Right atrium auricular region (tissue), 2 donors: ENCODE results near the gene TMPRSS3. TPM values are rescaled to one million over a fixed set of nuclear protein-coding genes. Genes with fewer than 3 reads are reported as not detected.

ENCODE experiments used
- DNase-seq: peaks from one replicate; pipeline ENCODE4 v3.0.0-alpha.2; 2019; ENCODE audit warnings: low spot score
- H3K27ac ChIP-seq, 2 donors: fragments of 200-600 bp; sonication (generic); 1 replicate in 1 of 2; 2 replicates in 1 of 2; pipeline ENCODE4 v1.5.1; 2016 to 2019
- H3K27me3 ChIP-seq, 2 donors: fragments of 200-600 bp; sonication (generic); one replicate each; pipeline versions ENCODE4 v1.5.1 to v1.6.0; 2017 to 2019
- H3K36me3 ChIP-seq: fragments of 200-600 bp; sonication (generic); one replicate; pipeline ENCODE4 v1.5.1; 2016
- H3K4me1 ChIP-seq, 2 donors: fragments of 200-600 bp; sonication (generic); one replicate each; pipeline versions ENCODE4 v1.5.1 to v1.6.0; 2017 to 2019
- H3K4me3 ChIP-seq, 2 donors: fragments of 200-600 bp; sonication (generic); 1 replicate in 1 of 2; 2 replicates in 1 of 2; pipeline ENCODE4 v1.5.1; 2017 to 2019; ENCODE audit warnings: mild to moderate bottlenecking in 1 of 2, moderate library complexity in 1 of 2
- H3K9me3 ChIP-seq, 2 donors: fragments of 200-600 bp; sonication (generic); one replicate each; pipeline ENCODE4 v1.5.1; 2019
- total RNA-seq, 2 donors: library from RNA; depleted of rRNA; stranded (reverse); fragments of >200 nt; gene quantifications; one replicate each; pipeline ENCODE4 v1.1.0, GENCODE V29; 2016
- TF ChIP-seq, protein P1 (sequence below), 2 donors: fragments of 200-600 bp; sonication (generic); IDR thresholded peaks; one replicate each; pipeline ENCODE4 v1.5.1; 2019; ENCODE audit warnings: antibody characterized with exemption in 2 of 2

The TMPRSS3 gene
- total RNA-seq, 2 donors from 2014 or later = 1.1 to 2.4 TPM

- no peak for DNase-seq
- H3K27ac ChIP-seq = no peak overlapping the region
- no peaks in the 10 kb centered on the region for H3K9me3 ChIP-seq
- TF ChIP-seq, protein P1, sequence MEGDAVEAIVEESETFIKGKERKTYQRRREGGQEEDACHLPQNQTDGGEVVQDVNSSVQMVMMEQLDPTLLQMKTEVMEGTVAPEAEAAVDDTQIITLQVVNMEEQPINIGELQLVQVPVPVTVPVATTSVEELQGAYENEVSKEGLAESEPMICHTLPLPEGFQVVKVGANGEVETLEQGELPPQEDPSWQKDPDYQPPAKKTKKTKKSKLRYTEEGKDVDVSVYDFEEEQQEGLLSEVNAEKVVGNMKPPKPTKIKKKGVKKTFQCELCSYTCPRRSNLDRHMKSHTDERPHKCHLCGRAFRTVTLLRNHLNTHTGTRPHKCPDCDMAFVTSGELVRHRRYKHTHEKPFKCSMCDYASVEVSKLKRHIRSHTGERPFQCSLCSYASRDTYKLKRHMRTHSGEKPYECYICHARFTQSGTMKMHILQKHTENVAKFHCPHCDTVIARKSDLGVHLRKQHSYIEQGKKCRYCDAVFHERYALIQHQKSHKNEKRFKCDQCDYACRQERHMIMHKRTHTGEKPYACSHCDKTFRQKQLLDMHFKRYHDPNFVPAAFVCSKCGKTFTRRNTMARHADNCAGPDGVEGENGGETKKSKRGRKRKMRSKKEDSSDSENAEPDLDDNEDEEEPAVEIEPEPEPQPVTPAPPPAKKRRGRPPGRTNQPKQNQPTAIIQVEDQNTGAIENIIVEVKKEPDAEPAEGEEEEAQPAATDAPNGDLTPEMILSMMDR (IDR thresholded peaks at IDR 0.05) = no peak
- H3K27me3 ChIP-seq = no peaks in the 10 kb centered on the region
- H3K4me1 ChIP-seq = no peaks in the 10 kb centered on the region
- no peaks in the 10 kb centered on the region for H3K36me3 ChIP-seq
- H3K4me3 ChIP-seq = no peak overlapping the region
Observed at GRCh38 chr21:42389449-42389835, 6.4 kb downstream of the TMPRSS3 start.

DNA sequence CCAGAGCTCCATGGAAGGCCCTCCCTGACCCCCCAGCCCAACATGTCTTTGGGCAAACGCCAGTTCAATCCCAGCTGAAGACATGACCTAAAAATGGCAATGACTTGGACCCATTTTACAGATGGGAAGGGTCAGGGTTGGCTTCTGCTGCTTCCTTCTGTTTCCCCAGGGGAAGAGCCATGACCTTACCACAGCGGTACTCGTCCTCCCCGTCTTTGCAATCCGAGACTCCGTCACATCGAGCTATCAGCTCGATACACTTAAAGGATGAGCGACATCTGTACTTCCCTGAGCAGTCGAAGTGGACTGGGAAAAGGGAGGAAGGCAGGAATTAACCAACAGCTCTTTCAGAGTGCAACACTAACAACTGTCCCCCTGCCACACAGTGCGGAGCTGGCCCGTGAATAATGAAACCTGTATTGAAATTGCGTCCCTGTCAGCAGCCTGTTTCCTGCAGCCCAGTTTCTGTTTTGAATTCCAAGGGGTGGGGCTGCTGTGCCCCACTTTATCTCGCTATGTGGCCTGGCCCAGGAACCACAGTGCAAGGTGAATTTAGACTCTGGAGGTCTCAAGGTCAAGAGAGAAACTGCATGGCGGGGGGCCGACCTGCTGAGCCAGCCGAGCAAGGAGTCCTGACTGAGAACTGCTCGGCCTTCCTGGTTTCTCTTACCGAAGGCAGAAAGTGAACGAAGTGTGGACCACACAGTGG, 7.0 kb downstream of the TMPRSS3 start:
- Histone ChIP-seq H3K4me1 (no peaks in the 10 kb centered on the region), H3K9me3 (no peaks in the 10 kb centered on the region), H3K27me3 (no peaks in the 10 kb centered on the region), H3K4me3 (no peak overlapping the region), H3K27ac (no peak overlapping the region), H3K36me3 (no peaks in the 10 kb centered on the region)
- DNase-seq = no peak
- TF ChIP-seq, protein P1 (IDR thresholded peaks at IDR 0.05) = no peak

DNA sequence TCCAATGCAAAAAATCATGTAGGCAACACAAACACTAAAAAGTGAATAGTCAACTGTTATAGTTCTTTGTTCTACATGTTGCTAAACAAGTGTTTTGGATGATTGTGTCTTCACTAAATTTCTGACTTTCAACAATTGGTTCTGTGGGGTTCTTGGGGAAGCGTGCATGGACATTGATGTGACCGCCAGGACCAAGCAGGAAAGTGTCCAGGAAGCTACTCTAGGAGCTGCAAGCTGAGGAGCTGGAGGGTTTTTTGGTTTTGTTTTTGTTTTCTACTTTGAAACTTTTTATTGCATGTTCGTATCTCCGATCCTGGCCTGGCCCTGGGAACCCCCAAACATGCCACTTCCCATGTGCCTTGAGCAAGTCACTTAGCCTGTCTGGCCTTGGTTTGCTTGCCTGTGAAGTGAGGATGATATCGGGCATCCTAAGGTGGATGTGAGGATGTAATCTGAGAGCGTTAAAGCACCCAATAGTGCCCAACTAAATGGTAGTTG, 8.0 kb downstream of the TMPRSS3 start:
- TF ChIP-seq, protein P1 (IDR thresholded peaks at IDR 0.05) = no peak
- no peak for DNase-seq
- no peak overlapping the region for H3K27ac ChIP-seq
- no peaks in the 10 kb centered on the region for H3K36me3 ChIP-seq
- H3K27me3 ChIP-seq = no peaks in the 10 kb centered on the region
- no peak overlapping the region for H3K4me3 ChIP-seq
- H3K4me1 ChIP-seq = no peaks in the 10 kb centered on the region
- H3K9me3 ChIP-seq = no peaks in the 10 kb centered on the region

GRCh38 chr21:42387164-42387563, 8.7 kb downstream of the TMPRSS3 start:
- Histone ChIP-seq H3K9me3 (peaks cover 0 to 3% of the 10 kb centered on the region in 2 donors), H3K4me1 (no peaks in the 10 kb centered on the region), H3K36me3 (no peaks in the 10 kb centered on the region), H3K4me3 (no peak overlapping the region), H3K27ac (no peak overlapping the region), H3K27me3 (no peaks in the 10 kb centered on the region)
- no peak for DNase-seq
- TF ChIP-seq, protein P1 (IDR thresholded peaks at IDR 0.05) = no peak

DNA sequence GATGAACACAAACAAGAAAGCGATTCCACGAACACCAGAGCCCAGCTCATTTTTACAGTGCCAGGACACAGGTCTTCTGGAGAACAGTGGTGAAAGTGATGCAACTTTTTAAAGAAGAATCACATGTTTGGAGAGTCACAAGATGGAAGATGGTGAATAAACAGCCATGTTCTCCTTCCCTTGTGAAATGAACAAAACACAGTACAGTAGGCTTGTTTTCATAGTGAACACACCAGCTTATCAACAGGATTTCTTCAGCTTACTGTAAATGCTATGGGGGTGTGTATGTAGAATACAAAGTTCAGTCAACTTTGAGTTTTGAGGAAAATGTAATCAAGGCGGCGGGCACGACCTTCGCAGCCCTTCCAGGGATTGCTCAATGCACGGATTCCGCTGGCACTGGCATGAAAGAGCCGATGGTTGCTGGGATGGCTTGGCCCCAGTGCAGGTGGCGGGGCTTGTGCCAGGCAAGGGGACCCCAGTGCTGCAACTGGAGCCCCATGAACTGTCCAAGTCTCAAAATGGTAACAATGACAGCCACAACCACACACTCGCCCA, 9.7 kb downstream of the TMPRSS3 start:
- no peak overlapping the region for H3K4me3 ChIP-seq
- TF ChIP-seq, protein P1 (IDR thresholded peaks at IDR 0.05) = no peak

More for the DNA sequence above, 9.7 kb downstream of the TMPRSS3 start:
- Histone ChIP-seq H3K27ac (no peak overlapping the region), H3K27me3 (no peaks in the 10 kb centered on the region), H3K9me3 (peaks cover 0 to 14% of the 10 kb centered on the region in 2 donors), H3K36me3 (no peaks in the 10 kb centered on the region), H3K4me1 (no peaks in the 10 kb centered on the region)
- no peak for DNase-seq
